NCI-H146 treated with DMSO at 0.1 percent for 48 hours (cell line): Measurements from ENCODE around the gene NQO1.
"Not testable (repeated sequence)": the region's sequence is repeated elsewhere in the genome, so short reads cannot be mapped to it uniquely, and the experiment has no call there.

Experiments
- DNase-seq: peaks from one replicate; lab custom pipeline; 2025; ENCODE audit not compliant: unreplicated experiment; lab: John Stamatoyannopoulos, UW

NQO1 gene

GRCh38 chr16:69726313-69727060, at the start of gene NQO1:
TSS of gene NQO1 (minus strand) at chr16:69726560. CDS start at chr16:69726439, 121 bp downstream.
- DNase-seq, result peak; percentile 84

DNA sequence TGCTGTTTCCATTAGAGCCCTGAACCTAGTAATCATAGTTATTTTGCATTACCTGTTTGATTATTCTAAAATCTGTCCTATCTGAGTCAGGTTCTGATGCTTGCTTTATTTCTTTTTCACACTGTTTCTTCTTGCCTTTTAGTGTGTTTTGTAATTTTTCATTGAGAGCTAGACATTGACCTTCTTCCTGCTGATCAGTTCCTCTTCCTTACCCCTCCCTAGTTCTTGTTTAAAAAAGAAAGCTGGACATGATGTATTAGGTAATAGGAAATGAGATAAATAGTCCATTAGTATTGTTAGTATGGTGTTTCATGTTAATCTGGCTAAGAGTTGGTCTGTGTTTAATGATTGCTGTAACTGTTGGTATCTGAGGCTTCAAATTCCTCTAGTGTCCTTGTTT, 49.2 kb upstream of the NQO1 start:
- no peak for DNase-seq

GRCh38 chr16:69773260-69773947, 47.0 kb upstream of the NQO1 start:
- no peak for DNase-seq

GRCh38 chr16:69771651-69771967, 45.2 kb upstream of the NQO1 start:
- DNase-seq, result no peak

DNA sequence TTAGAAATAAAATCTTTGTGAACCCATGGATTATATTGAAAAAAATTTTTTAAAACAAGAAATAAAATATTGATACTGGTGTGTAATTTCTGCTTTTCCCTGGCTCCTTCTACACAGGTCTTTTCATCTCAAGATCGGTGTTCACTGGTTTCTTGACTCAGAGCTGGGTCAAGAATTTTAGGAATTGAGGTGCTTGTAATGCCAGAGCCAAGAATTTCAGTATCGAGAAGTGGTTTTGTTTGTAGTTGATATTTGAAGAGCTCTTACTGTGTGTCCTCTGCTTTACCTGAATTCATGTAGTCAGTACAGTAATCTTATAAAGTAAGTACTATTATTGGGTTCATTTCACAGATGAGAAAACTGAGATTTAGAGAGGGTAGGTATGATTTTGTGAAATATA, 43.0 kb upstream of the NQO1 start:
- DNase-seq, result no peak

- no peak for DNase-seq
These were observed 42.3 kb upstream of the NQO1 start for GRCh38 chr16:69768666-69769065.

GRCh38 chr16:69767459-69768229, 41.3 kb upstream of the NQO1 start:
- DNase-seq, result no peak

GRCh38 chr16:69763599-69763942, 37.2 kb upstream of the NQO1 start:
- no peak for DNase-seq

- DNase-seq, result peak; percentile 0
These were observed 36.6 kb upstream of the NQO1 start for GRCh38 chr16:69762814-69763598.

GRCh38 chr16:69761983-69762813, 35.8 kb upstream of the NQO1 start, which contains the start of gene WWP2:
TSS of gene WWP2 (plus strand) at chr16:69762332. CDS start at chr16:69787011, 24,679 bp downstream.
- DNase-seq, result peak; percentile 74

GRCh38 chr16:69757375-69757774, 31.0 kb upstream of the NQO1 start:
- DNase-seq, result not testable (repeated sequence)

DNA sequence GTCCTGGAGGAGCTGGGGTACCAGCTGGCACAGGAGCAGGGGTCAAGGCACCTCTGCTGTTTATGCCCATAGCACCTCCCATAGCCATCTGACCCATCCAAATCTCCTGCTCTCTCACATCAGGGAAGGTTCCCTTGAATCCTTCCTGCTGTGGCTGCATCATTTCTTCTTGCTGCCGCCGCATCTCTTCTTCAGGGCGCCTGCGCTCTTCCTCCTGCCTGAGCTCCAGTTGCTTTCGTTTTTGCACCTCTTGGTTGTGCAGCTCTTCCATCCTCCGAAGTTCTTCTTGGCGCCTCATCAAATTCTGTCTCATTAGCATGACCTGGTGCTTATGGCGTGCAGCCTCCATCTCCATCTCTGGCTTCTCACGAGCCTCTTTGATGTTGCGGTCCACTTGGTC, 30.3 kb upstream of the NQO1 start:
- no peak for DNase-seq

GRCh38 chr16:69754469-69755310, 28.3 kb upstream of the NQO1 start, which contains the start of gene NOB1:
TSS of gene NOB1 (minus strand) at chr16:69754926. CDS start at chr16:69754910, 16 bp downstream.
- DNase-seq, result peak; percentile 77

DNA sequence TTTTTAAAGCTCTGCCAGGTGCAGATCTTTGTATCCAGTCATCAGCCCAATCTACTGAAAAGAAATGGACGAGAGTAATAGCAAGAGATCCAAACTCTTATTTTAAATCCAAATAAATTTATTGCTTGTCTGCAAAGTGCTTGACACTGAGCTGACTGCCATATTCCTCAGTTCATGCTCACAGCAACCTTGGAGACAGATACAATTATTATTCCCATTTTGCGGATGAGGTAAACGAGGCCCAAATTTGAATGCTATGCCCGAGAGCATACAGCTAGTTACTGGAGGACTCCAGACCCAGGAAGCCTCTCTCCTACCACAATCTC, 27.7 kb upstream of the NQO1 start:
- DNase-seq, result no peak

DNA sequence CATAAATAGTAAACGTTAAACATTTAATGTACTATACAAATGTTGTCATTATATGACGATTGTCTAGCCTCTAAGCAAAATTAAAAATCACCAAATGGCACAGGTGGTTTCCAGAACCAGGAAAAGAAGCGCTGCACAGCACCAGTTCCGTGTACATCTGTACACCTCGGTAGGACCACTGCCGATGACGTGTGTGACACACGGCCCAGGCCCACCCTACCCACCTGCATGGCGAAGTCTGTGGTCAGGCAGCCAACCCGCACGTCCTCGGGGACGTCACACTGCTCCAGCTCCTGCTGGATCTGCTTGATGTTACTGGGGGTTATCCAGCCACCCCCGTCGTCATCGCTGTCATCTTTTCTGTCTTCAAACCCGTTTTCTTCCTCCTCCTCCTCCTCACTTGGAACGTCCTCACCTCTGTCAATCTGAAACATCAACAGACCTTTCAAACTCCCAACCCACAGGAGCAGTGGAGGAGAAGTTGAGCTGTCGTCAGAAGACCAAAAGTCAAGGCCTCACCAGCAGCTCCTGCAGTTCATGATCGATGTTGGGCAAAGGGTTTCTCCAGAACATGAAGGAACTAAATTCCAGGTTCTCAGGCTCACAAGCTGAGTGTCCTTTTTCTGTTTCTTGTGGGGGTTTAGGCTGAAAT, 22.5 kb upstream of the NQO1 start:
- no peak for DNase-seq

- DNase-seq, result no peak
These were observed 20.8 kb upstream of the NQO1 start for GRCh38 chr16:69747115-69747514.

DNA sequence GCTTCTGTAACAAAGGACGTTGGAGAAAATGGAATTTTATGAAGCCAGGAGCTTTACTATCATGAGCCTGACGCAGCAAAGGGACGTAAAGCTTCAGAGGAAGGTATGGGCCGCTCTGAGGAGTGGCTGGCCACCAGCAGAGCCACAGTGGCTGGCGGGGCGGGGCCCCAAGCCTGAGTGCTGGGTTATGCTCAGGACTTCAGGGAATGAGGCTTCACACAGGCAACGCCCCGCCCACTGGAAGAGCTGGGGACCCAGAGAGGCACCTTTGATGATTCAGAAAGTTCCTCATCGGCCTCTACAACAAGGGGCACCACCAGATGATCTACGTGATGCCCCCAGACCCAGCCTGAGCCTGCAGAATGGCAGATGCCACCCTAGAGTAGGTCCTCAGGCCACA, 19.6 kb upstream of the NQO1 start:
- no peak for DNase-seq

GRCh38 chr16:69745232-69745612, 18.9 kb upstream of the NQO1 start:
- DNase-seq, result no peak
